ENCODE results near the gene ABHD12.
"Not testable (repeated sequence)": the region's sequence is repeated elsewhere in the genome, so short reads cannot be mapped to it uniquely, and the experiment has no call there.

Gene ABHD12

GRCh38 chr20:25390538-25391528 lies at the start of gene ABHD12:
ABHD12 (minus strand) TSS chr20:25390835; CDS start chr20:25390703, 132 bp downstream.
- DNase-seq = peak; percentile 92 to 93

- no peak for DNase-seq
Observed at GRCh38 chr20:25439328-25439727, 48.7 kb upstream of the ABHD12 start.

- DNase-seq = no peak
Observed at GRCh38 chr20:25437153-25437581, 46.5 kb upstream of the ABHD12 start.

GRCh38 chr20:25424536-25424935 lies 33.9 kb upstream of the ABHD12 start:
- no peak for DNase-seq

GRCh38 chr20:25422032-25422431 lies 31.4 kb upstream of the ABHD12 start:
- no peak for DNase-seq

- DNase-seq = no peak
Observed at GRCh38 chr20:25421102-25421501, 30.5 kb upstream of the ABHD12 start.

GRCh38 chr20:25418776-25419175 lies 28.1 kb upstream of the ABHD12 start:
- DNase-seq = no peak

GRCh38 chr20:25408890-25409289 lies 18.3 kb upstream of the ABHD12 start:
- no peak for DNase-seq

- no peak for DNase-seq
Observed at GRCh38 chr20:25408170-25408547, 17.5 kb upstream of the ABHD12 start.

- peak; percentile 73 to 80 for DNase-seq
Observed at GRCh38 chr20:25407311-25408169, 16.9 kb upstream of the ABHD12 start, which contains the start of gene GINS1. GINS1 (plus strand) TSS chr20:25407673; CDS start chr20:25407821, 148 bp downstream.

- DNase-seq = no peak
Observed at GRCh38 chr20:25402583-25402982, 11.9 kb upstream of the ABHD12 start.

- DNase-seq = not testable (repeated sequence)
Observed at GRCh38 chr20:25400291-25400732, 9.7 kb upstream of the ABHD12 start.

- peak in 1 of 2 experiments; percentile 2 for DNase-seq
Observed at GRCh38 chr20:25399037-25399430, 8.4 kb upstream of the ABHD12 start.

- DNase-seq = no peak
Observed at GRCh38 chr20:25398376-25399036, 7.9 kb upstream of the ABHD12 start.

- DNase-seq = no peak
Observed at GRCh38 chr20:25397821-25398220, 7.2 kb upstream of the ABHD12 start.

GRCh38 chr20:25397096-25397495 lies 6.5 kb upstream of the ABHD12 start:
- no peak for DNase-seq

GRCh38 chr20:25394996-25395395 lies 4.4 kb upstream of the ABHD12 start:
- no peak for DNase-seq

GRCh38 chr20:25394276-25394675 lies 3.6 kb upstream of the ABHD12 start:
- DNase-seq = no peak

- peak; percentile 23 for DNase-seq
Observed at GRCh38 chr20:25389858-25390537, 637 bp downstream of the ABHD12 start.

GRCh38 chr20:25389401-25389857 lies 1.2 kb downstream of the ABHD12 start:
- no peak for DNase-seq

GRCh38 chr20:25382704-25383370 lies 7.8 kb downstream of the ABHD12 start:
- no peak for DNase-seq
